IPS-18c (cell line): ENCODE data around the gene GPRC5B.

Source experiments
- H3K4me3 ChIP-seq: 2 replicates; pipeline ENCODE4 v1.7.0; 2013; ENCODE audit warnings: low read depth, mild to moderate bottlenecking, low read length, moderate library complexity; ENCODE audit not compliant: insufficient read depth
- H3K9me3 ChIP-seq: one replicate; pipeline ENCODE4 v1.6.1; 2013; ENCODE audit warnings: mild to moderate bottlenecking, low read length, moderate library complexity; ENCODE audit not compliant: control insufficient read depth, insufficient read depth

Gene GPRC5B

DNA sequence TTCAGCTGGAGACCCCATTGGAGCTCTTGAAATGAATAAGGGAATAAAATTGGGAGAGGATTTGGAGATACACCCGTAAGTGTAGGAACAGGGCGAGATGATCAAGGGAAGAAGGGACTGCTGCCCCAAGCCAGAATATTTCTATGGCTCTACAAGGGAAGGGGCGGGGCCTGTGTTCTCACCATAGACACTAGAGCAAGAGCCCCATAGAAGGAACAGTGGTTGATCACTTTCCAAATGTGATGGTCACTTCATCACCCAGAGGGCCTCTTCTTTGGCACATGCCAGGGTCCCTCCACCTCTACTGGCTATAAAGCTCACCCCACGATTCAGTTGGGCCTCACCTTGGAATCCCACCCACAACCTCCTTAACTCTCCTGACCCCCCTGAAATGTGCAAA, 25.0 kb downstream of the GPRC5B start:
- Histone ChIP-seq H3K4me3 (no peak overlapping the region), H3K9me3 (peaks cover 4% of the 10 kb centered on the region)

DNA sequence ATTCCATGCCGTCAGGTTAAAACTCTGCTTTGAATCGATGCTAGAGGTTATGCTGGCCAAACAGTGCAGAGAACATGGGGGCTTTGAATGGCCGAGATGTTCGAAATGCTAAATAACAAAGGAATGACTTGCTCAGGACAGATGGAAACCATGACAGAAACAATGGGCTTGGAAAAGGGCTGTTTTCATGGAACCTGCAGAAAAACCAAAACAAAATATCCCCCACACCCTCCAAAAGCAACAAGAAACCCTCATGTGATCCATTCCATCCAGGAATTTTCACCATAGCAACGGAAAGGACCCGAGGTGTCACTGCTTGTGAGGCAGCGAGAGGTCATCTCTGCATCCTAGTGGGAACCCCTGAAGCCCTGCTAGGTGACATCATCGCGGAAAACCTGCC, 25.5 kb downstream of the GPRC5B start:
- H3K9me3 ChIP-seq, result peaks cover 4% of the 10 kb centered on the region
- H3K4me3 ChIP-seq, result no peak overlapping the region

DNA sequence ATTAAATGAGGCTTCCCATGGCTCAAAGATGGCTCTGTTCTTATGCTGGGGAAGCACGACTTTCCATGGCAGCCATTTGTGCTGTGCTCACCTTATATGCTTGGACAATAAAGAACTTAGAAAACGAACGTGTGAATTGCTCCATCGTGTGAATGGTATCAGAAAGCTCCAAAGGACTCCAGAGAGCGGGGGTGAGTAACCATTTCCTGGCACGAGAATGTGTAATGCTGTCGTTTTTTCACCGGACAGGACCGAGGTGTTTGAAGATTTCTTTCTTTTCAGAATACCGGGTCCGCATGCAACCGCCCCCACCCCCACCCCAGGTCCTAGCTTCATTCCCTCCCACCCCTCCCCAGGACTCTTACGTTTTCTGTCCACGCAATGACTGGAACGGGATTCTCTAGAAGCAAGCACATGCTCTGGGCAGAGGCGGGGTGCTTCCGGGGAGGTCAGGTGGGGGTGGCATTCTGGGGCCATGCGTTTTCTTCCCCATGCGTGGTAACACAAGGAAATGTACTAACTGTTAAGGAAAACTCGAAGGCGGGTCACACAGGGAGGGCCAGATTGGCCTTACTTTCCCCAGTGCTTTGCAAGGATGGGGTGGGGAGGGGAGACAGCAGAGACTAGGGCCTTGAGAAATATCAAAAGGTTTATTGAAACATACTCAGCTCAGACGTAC, 26.2 kb downstream of the GPRC5B start:
- no peak overlapping the region for H3K4me3 ChIP-seq
- peaks cover 4% of the 10 kb centered on the region for H3K9me3 ChIP-seq

DNA sequence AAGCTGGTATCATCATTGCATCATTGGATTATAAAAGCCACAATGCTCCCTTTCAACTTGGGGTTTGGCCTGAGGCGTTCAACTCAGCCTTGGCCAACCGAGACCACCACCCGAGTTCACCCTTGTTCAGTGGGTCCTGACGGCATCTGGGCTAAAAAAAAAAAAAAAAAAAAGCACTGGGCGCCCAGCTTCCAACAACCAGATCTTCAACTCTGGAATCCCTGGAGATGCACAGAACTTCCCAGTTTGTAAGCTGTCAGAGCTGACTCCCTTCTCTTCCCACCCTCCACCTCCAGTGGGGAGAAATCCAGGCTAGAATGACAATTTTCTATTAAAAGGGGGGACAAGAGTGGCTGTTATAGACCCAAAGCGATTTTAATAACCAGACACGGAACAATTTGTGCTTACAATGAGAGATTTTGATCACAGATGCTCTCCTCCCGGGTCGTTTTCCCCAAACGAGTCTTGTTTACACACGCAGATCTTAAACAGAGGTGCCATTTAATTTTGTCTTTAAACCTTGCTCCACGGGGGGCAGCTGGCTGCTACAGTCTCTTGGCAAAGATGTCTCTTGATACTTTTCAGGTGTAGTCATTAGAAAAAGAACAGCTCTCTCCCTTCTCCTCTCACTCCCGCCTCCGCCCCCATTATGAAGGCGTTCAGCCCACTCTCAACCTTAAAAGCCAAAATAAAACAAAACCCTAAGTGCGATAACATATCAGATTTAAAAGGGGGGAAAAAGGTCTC, 26.9 kb downstream of the GPRC5B start:
- peaks cover 4% of the 10 kb centered on the region for H3K9me3 ChIP-seq
- H3K4me3 ChIP-seq, result no peak overlapping the region

DNA sequence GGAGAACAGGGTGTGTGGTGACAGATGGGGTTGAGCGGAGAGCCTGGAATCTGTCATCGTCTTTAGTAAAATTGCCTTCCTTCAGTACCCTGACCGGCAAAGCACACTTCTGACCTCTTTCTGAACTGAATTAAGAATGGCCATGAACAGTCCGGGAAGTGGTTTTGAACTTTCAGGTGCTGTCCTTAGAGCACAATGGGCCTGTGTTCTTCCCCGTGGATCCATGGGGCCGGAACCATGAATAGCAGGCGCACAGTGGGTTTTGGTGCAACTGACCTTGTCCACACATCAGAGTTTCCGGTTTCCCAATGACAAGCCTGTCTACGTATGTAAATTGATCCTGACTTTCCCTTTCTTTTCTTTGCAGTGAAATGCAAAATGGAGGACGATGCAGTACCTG, 28.5 kb downstream of the GPRC5B start:
- peaks cover 4% of the 10 kb centered on the region for H3K9me3 ChIP-seq
- H3K4me3 ChIP-seq, result no peak overlapping the region

DNA sequence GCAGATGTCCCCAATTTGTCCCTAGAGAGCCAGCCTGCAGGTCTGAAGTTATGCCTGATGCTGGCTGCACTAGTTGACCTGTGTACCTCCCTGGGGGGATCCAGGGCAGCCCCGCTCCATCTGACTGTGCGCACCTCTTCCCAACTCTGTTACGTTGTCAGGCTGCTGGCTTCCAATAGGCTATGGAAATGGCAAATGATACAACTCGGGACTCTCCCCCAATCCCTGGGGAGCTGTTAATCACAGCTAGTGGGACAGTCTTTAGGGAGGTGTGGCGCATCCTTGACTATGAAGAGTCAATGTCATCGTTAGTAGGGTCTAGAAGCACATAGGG, 30.1 kb downstream of the GPRC5B start:
- H3K4me3 ChIP-seq, result no peak overlapping the region

DNA sequence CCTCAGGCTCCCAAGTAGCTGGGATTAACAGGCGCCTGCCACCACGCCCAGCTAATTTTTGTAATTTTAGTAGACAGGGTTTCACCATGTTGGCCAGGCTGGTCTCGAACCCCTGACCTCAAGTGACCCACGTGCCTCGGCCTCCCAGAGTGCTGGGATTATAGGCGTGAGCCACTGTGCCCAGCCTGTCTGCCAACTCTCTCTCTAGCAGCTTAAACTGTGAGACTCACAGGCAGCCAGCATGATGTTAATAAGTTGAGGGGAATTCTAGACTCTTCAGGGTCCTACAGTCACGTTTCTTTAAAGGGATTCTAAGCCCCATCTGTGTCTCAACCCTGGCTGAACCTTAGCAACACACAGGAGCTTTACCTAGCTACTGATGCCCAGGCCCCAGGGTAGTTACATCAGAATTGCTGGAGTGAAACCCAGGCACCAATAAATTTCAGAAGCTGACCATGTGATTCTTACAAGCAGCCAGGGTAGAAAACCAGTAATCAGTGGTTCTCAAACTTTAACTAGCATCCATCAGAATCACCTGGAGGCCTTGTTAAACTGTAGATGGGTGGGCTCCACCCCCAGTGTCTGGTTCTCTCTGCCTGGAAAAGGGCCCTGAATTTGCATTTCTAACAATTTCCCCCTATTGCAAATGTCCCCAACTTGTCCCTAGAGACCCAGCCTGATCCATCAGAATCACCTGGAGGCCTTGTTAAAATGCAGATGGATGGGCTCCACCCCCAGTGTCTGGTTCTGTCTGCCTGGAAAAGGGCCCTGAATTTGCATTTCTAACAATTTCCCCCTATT, 30.7 kb downstream of the GPRC5B start:
- H3K4me3 ChIP-seq, result no peak overlapping the region
- no peaks in the 10 kb centered on the region for H3K9me3 ChIP-seq

More for the DNA sequence above, 30.1 kb downstream of the GPRC5B start:
- H3K9me3 ChIP-seq, result peaks cover 4% of the 10 kb centered on the region

DNA sequence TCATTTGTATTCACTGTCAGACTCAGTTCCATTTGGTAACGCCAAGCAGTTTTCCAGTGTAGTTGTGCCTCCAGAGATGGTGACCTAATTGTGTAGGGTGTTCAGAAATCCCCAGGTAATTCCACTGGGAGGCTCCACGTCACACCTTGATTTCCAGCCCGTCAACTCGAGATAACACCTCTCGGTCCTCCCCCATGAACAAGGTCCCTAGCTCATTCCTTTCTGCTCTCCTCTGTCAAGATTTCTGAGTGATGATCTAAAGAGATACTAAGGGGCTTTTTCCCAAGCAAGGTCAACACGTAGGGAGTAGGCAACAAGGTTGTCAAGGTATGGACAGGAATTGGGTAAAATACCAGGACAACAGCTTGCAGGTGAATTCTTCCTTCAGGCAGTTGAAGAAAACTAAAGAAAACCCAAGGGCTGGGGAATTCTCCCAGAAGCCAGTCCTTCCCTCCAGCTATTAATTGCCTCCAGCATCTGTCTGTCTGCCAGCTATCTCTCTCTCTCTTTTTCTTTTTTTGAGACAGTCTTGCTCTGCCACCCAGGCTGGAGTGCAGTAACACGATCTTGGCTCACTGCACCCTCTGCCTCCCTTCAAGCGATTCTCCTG, 31.4 kb downstream of the GPRC5B start:
- Histone ChIP-seq H3K4me3 (no peak overlapping the region), H3K9me3 (no peaks in the 10 kb centered on the region)

DNA sequence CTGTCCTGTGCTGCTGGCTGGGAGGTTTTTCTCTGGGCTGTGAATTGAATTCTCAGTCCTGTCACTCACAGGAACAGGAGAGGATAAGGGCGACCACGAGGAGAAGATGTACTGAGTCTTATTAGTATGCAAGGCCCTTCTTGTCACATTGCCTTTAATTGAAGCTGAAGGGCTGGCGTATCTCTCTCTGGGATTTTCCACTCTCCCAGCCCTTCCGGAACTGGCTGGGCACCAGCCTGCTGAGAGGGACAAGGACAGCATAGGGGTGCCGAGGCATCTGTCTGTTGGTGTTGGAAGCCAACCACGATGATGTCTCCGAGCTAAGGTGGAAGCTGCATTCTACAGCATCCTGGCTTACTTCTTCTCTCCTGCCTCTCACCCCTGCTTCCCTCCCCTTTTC, 33.2 kb downstream of the GPRC5B start:
- H3K9me3 ChIP-seq, result no peaks in the 10 kb centered on the region
- H3K4me3 ChIP-seq, result no peak overlapping the region

DNA sequence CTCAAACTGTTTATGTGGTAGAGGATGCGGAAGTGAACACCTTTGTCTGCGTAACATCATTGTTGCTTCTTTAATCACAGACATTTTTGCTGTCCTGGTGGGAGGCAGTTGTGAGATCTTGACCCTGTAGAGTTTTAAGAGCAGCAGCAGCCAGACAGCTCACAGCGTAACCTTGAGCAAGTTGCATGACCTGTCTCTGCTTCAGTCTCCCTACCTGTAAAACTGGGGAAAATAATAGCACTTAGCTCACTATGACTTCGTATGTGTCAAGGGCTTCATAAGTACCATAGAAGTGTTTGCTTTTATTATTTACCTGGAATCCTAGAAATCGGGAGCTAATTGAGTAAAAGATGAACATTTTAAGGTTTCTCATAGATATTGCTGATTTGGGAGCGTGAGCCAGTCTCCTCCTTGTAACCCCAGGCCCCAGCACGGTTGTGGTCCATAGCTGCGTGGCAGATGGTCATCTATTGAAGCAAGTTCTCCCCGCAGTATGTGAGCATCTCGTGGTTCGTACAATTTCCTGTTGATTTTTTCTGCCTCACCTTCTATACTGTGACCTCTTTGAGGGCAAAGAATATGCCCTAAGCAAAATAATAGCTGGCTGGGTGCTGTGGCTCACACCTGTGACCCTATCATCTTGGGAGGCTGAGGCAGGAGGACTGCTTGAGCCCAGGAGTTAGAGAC, 34.4 kb downstream of the GPRC5B start:
- Histone ChIP-seq H3K4me3 (no peak overlapping the region), H3K9me3 (no peaks in the 10 kb centered on the region)

DNA sequence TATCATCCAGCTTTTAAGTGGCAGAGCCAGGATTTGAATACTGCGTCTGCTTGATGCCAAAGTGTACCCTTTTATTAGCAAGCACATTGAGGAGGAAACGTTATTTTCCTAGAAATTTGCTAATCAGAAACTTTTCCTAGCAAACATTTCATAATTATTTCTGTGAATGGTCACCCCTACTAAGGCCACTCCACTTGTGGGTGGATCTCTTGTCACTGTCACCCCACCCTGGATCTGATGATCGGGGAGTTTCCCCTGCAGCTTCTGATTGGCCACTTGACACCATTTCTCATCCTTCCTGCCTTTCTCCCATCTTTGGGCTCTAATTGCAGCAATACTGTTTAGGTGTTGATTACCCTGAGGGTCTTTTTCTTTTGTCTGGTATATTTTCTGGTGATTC, 35.9 kb downstream of the GPRC5B start:
- no peak overlapping the region for H3K4me3 ChIP-seq
- H3K9me3 ChIP-seq, result no peaks in the 10 kb centered on the region

DNA sequence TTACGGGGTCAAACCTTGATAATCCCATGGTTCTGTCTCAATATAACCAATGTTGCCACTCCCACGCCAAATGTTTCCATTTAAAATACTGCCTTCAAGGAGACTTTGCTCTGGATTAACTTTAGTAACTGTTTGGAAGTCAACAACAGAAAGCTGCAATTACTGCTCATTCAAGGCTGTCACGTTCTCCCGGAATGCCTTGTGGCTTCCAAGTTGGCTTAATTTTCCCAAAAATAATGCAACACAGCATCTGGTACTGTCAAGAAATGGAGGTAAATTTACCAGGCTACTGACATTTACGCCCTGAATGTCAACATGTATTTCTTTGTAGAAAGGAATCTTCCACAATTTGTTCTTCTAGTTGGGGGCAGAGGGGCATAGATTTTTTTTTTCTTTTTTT, 38.2 kb downstream of the GPRC5B start:
- Histone ChIP-seq H3K9me3 (no peaks in the 10 kb centered on the region), H3K4me3 (no peak overlapping the region)

DNA sequence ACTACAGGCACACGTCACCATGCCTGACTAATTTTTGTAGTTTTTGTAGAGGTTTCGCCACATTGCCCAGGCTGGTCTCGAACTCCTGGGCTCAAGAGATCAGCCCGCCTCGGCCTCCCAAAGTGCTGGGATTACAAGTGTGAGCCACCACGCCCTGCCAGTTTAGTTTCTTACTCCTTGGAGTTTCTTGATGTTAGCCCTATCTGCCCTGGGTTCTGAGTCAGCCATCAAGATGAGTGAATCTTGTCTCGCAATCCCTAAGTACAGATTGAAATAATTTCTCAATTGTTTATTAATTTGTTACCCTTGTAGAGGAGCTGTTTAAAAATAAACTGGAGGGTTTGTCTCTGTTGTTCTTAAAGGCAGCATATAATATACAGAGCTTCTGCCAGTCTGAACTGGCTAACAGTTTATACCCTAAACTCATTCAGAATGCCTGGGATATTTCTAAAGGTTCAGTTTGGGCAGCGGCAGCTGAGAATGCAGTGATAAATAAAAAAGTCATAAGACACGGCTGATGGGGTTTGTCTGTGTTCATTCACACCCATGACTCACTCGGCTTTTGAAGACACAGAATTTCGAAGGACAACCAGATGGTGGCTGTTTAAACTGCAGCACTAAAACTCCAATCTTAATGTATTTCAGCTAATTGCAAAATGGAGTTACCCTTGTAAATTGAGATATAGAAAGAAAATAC, 39.6 kb downstream of the GPRC5B start:
- Histone ChIP-seq H3K4me3 (no peak overlapping the region), H3K9me3 (no peaks in the 10 kb centered on the region)

DNA sequence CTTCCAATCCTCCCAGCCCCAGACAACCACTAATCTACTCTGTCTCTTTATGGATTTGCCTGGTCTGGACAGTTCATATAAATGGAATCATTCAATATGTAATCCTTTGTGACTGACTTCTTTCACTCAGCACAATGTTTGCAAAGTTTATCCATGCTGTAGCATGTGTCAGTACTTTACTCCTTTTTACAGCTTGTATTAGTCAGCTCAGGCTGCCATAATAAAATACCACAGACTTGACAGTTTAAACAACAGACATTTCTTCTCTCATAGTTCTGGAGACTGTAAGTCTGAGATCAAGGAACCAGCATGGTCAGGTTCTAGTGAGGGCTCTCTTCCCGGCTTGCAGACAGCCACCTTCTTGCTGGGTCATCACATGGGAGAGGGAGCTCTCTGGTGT, 41.3 kb downstream of the GPRC5B start:
- H3K4me3 ChIP-seq, result no peak overlapping the region
- H3K9me3 ChIP-seq, result no peaks in the 10 kb centered on the region

DNA sequence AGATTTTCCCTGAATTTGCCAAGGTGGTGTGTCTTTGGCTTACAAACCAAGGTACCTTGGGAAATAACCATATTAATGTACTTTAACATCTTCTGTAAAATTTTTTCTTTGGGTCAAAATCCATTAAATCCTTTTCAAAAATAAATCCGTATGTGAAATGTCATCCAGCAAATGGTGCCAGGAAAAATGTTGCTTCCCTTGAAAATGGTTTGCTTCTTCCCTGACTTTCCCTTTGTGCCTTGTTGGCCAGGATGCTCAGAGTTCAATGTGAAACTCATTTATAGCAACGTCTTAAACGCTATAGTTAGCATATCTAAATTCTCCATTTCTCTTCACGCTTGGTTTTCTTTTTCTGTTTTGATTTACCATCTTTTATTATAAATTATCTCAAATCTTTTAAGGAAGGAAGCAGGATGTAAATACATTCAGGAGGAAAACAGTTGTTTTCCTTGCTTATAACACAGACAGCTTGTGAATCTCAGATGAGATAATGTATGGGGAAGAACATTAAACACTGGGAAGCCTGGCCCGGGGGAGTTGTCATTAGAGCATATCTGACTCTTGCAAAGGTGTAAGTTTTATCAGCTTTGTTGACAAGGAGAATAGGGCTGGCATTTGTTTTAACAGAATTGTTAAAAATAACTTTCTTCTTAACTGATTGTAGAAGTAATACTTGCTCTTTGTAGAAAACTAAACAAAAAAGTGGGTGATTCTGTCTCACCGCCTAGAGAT, 42.1 kb downstream of the GPRC5B start:
- no peaks in the 10 kb centered on the region for H3K9me3 ChIP-seq
- no peak overlapping the region for H3K4me3 ChIP-seq

DNA sequence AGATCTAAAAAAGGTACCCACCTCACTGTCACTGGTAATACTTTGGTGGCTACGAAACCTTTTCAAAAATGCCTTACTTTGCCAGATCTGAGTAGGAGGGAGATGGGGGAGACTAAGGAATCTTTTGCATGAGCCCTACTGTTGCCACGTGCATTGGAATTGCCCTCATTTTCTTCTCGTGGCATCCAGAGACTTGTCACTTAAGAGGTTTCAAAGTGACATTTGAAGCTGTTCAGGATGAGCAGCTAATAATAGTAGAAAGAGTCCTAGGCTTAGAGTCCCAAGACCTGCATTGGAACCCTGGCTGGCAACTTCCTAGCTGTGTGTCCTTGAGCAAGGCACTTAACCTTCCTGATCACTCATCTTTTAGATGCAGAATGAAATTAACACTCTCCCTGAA, 43.5 kb downstream of the GPRC5B start:
- no peaks in the 10 kb centered on the region for H3K9me3 ChIP-seq

More for the DNA sequence above, 43.5 kb downstream of the GPRC5B start:
- no peak overlapping the region for H3K4me3 ChIP-seq
